Heart right ventricle (tissue), 16 donors: Measurements from ENCODE around the gene GLB1L3. TPM values are rescaled to one million over a fixed set of nuclear protein-coding genes. Genes with fewer than 3 reads are reported as not detected.
"Not testable (repeated sequence)": the region's sequence is repeated elsewhere in the genome, so short reads cannot be mapped to it uniquely, and the experiment has no call there.

Experiments
- ATAC-seq, 8 donors: fragments of 200-7000 bp; cut with Tn5 transposase; one replicate each; pipeline ENCODE4 v1.9.1; 2020; ENCODE audit warnings: mild to moderate bottlenecking in 8 of 8, moderate library complexity in 8 of 8, moderate number of reproducible peaks in 1 of 8
- DNase-seq, 2 donors: peaks; one replicate each; pipeline ENCODE4 v3.0.0-alpha.2; 2020
- H3K27ac ChIP-seq, 10 donors: fragments of 200-600 bp; sonication (generic) in 2 of 10; one replicate each; pipeline versions ENCODE4 v1.5.0 to v1.8.0; 2020 to 2022; ENCODE audit warnings: mild to moderate bottlenecking in 3 of 10
- H3K27me3 ChIP-seq, 7 donors: fragments of 200-600 bp; one replicate each; pipeline ENCODE4 v1.8.0; 2021 to 2022; ENCODE audit warnings: mild to moderate bottlenecking in 2 of 7
- H3K36me3 ChIP-seq, 9 donors: fragments of 200-600 bp; sonication (generic) in 1 of 9; one replicate each; pipeline versions ENCODE4 v1.5.0 to v1.8.0; 2020 to 2022; ENCODE audit warnings: mild to moderate bottlenecking in 2 of 9
- H3K4me1 ChIP-seq, 9 donors: fragments of 200-600 bp; sonication (generic) in 1 of 9; one replicate each; pipeline versions ENCODE4 v1.5.0 to v1.8.0; 2020 to 2022; ENCODE audit warnings: mild to moderate bottlenecking in 4 of 9
- H3K4me3 ChIP-seq, 10 donors: fragments of 200-600 bp; sonication (generic) in 2 of 10; one replicate each; pipeline versions ENCODE4 v1.5.0 to v1.8.0; 2020 to 2022; ENCODE audit warnings: mild to moderate bottlenecking in 7 of 10, moderate library complexity in 2 of 10
- H3K9me3 ChIP-seq, 11 donors: fragments of 200-600 bp in 10 of 11; sonication (generic) in 2 of 11; one replicate each; pipeline versions ENCODE4 v1.5.0 to v1.8.0; 2013 to 2022; ENCODE audit warnings: mild to moderate bottlenecking in 2 of 11, control low read depth in 1 of 11, moderate library complexity in 1 of 11
- CTCF ChIP-seq, 9 donors: fragments of 200-600 bp; sonication (generic) in 2 of 9; IDR thresholded peaks; one replicate each; pipeline versions ENCODE4 v1.5.0 to v1.8.0; 2021 to 2022; ENCODE audit warnings: antibody characterized with exemption in 9 of 9, mild to moderate bottlenecking in 5 of 9, moderate library complexity in 1 of 9
- WGBS, 2 donors: extraction: QIAGEN DNeasy Blood & Tissue Kit; methylation state at CpG; one replicate each; pipeline ENCODE4 v1.1.7; 2013; ENCODE audit warnings: inconsistent platforms in 1 of 2; 5-methylcytosine and 5-hydroxymethylcytosine counted together
- intact Hi-C, 10 donors: fragments of 100-400 bp; cut with DNase I; formaldehyde crosslinking; loops; one replicate each; pipeline versions ENCODE4 v1.11.1 to v1.14.2; 2022
- polyA plus RNA-seq, 2 donors: library from polyadenylated mRNA; stranded (reverse); fragments of 200-250 nt; gene quantifications; one replicate each; pipeline ENCODE4 v1.2.3, GENCODE V29; 2013
- total RNA-seq, 10 donors: library from RNA; stranded (reverse); fragmentation: NEBNext Ultra II Directional in 3 of 10; extraction: Animal tissue kit (Norgen Biotek cat#: 25700) in 3 of 10; gene quantifications; one replicate each; pipeline versions ENCODE4 v1.2.1 to v1.2.4, GENCODE V29; 2021 to 2023
- donor health status: Arrhythmogenic right ventricular cardiomyopathy.
- donor health status: ischemic (EF 13 %, LVEDD 7.1; RV severe dilation, severe dysfunction).
- donor health status: healthy with polysubstance abuse.
- donor health status: DM: no; HTN: yes; CAD: no.
- donor health status: DM: no; HTN: no; CAD: no.
- donor health status: ischemic (EF 25% LVEDD 6.9; RV normal size, moderate dysfunction).
- donor health status: ischemic (EF 25% LVEDD 5.7; RV mildly dilated, moderate dysfunction).
- donor health status: healthy.
- donor health status: DM: yes; HTN: yes; CAD: no.
- donor health status: Ischemic cardiomyopathy.
- donor health status: ischemic (EF 35%, LVEDD 5.7; RV mildly dilated, moderate dysfunction).
- donor health status: nonischemic (EF 11% LVEDD 7.7; RV severe dilation, severe dysfunction).
- donor health status: DM: yes; HTN: yes; CAD: no.
- donor health status: PGD.
- donor health status: ischemic (EF 29% LVEDD 5.4; RV normal size, mild dysfunction).
- donor health status: nonischemic (EF 23%, LVEDD 6.1; RV moderate dilation, normal function).

Gene GLB1L3
- total and polyA plus RNA-seq, 12 donors = not detected

GRCh38 chr11:134317103-134317502 is 40.9 kb downstream of the GLB1L3 start:
- Histone ChIP-seq H3K36me3 (no peaks in the 10 kb centered on the region), H3K4me3 (no peak overlapping the region), H3K9me3 (peaks cover 0 to 44% (median 9%) of the 10 kb centered on the region in 11 donors), H3K27me3 (peaks cover 0 to 9% (median 0%) of the 10 kb centered on the region in 7 donors), H3K4me1 (no peaks in the 10 kb centered on the region), H3K27ac (no peak overlapping the region)
- no peak for TF ChIP-seq CTCF (IDR thresholded peaks at IDR 0.05)
- WGBS, 2 donors = 91 to 96% methylated on average over 3 of the region's 3 CpGs
- DNase-seq (no peak), ATAC-seq (no peak)
- intact Hi-C loops = no loop called here

GRCh38 chr11:134321373-134321772 is 45.2 kb downstream of the GLB1L3 start:
- H3K4me1 ChIP-seq, ATAC-seq, H3K4me3 ChIP-seq, H3K27ac ChIP-seq, DNase-seq, H3K36me3 ChIP-seq, H3K27me3 ChIP-seq: not testable (repeated sequence)
- WGBS, 2 donors = 88 to 93% methylated on average over 2 of the region's 2 CpGs
- intact Hi-C loops = loop anchor here in 1 of 10 donors (10.0 kb wide), 1 partner anchor 57 kb away; no protein-coding TSS in a partner anchor
- peaks cover 0 to 43% (median 9%) of the 10 kb centered on the region in 11 donors for H3K9me3 ChIP-seq

GRCh38 chr11:134322553-134322952 is 46.4 kb downstream of the GLB1L3 start:
- H3K36me3 ChIP-seq = no peaks in the 10 kb centered on the region
- no peak for TF ChIP-seq CTCF (IDR thresholded peaks at IDR 0.05)
- no peak overlapping the region for H3K27ac ChIP-seq
- intact Hi-C loops = loop anchor here in 1 of 10 donors (10.0 kb wide), 1 partner anchor 58 kb away; no protein-coding TSS in a partner anchor
- H3K9me3 ChIP-seq = peaks cover 0 to 33% (median 6%) of the 10 kb centered on the region in 11 donors
- ATAC-seq (no peak), DNase-seq (no peak)
- H3K4me1 ChIP-seq = no peaks in the 10 kb centered on the region
- H3K27me3 ChIP-seq = peaks cover 0 to 9% (median 0%) of the 10 kb centered on the region in 7 donors
- H3K4me3 ChIP-seq = no peak overlapping the region
- WGBS, 2 donors = 76 to 83% methylated on average over 4 of the region's 4 CpGs

- Histone ChIP-seq H3K4me1 (peaks cover 5 to 21% (median 14%) of the 10 kb centered on the region in 9 donors), H3K27me3 (peaks cover 0 to 39% (median 32%) of the 10 kb centered on the region in 7 donors), H3K27ac (no peak overlapping the region), H3K9me3 (no peaks in the 10 kb centered on the region), H3K36me3 (no peaks in the 10 kb centered on the region), H3K4me3 (no peak overlapping the region)
- ATAC-seq (no peak), DNase-seq (no peak)
- intact Hi-C loops = loop anchor here in 1 of 10 donors (10.0 kb wide), 1 partner anchor 64 kb away; no protein-coding TSS in a partner anchor
- TF ChIP-seq CTCF (IDR thresholded peaks at IDR 0.05) = no peak
- WGBS, 2 donors = 89 to 90% methylated on average over 1 of the region's 1 CpG
These were observed 52.3 kb downstream of the GLB1L3 start for GRCh38 chr11:134328433-134328832.

- no peaks in the 10 kb centered on the region for H3K36me3 ChIP-seq
- H3K4me1 ChIP-seq = peaks cover 5 to 21% (median 14%) of the 10 kb centered on the region in 9 donors
- peak overlapping the region in 8 of 10 donors; percentile 40 to 61 (median 46) for H3K4me3 ChIP-seq
- H3K9me3 ChIP-seq = no peaks in the 10 kb centered on the region
- peaks cover 0 to 45% (median 38%) of the 10 kb centered on the region in 7 donors for H3K27me3 ChIP-seq
- ATAC-seq (peak in 1 of 8 donors; percentile 31), DNase-seq (no peak)
- H3K27ac ChIP-seq = no peak overlapping the region
- intact Hi-C loops = no loop called here
- no peak for TF ChIP-seq CTCF (IDR thresholded peaks at IDR 0.05)
- WGBS, 2 donors = 28 to 35% methylated on average over 22 of the region's 22 CpGs
These were observed 54.6 kb downstream of the GLB1L3 start for GRCh38 chr11:134330611-134331353.
